Natural killer cell (primary cell): ENCODE results near the gene GCNT2. TPM values are rescaled to one million over a fixed set of nuclear protein-coding genes. Genes with fewer than 3 reads are reported as not detected.
A peak's percentile ranks its signal among the peaks of the same experiment; 100 is the strongest.
"Not testable (repeated sequence)": the region's sequence is repeated elsewhere in the genome, so short reads cannot be mapped to it uniquely, and the experiment has no call there.

Experiments used
- ATAC-seq, 3 donors: fragments of 150-1000 bp in 2 of 3; fragments of 200-7000 bp in 1 of 3; cut with Tn5 transposase; 1 replicate in 1 of 3; 2 replicates in 2 of 3; pipeline ENCODE4 v1.10.0; 2021; ENCODE audit warnings: mild to moderate bottlenecking in 2 of 3, moderate library complexity in 2 of 3
- DNase-seq, 2 donors: peaks; one replicate each; pipeline versions ENCODE4 v3.0.0 to v3.0.0-alpha.2; 2013 to 2021; ENCODE audit warnings: mixed read lengths in 1 of 2
- H3K27ac ChIP-seq: one replicate; pipeline ENCODE4 v1.5.1; 2013; ENCODE audit warnings: mild to moderate bottlenecking, low read length
- H3K27me3 ChIP-seq: one replicate; pipeline ENCODE4 v1.6.1; 2013; ENCODE audit warnings: low read length; ENCODE audit not compliant: control insufficient read depth, insufficient read depth
- H3K36me3 ChIP-seq: one replicate; pipeline ENCODE4 v1.6.1; 2013; ENCODE audit warnings: low read length; ENCODE audit not compliant: control insufficient read depth, insufficient read depth
- H3K4me1 ChIP-seq: one replicate; pipeline ENCODE4 v1.6.1; 2013; ENCODE audit warnings: low read length; ENCODE audit not compliant: control insufficient read depth, insufficient read depth
- H3K4me3 ChIP-seq: one replicate; pipeline ENCODE4 v1.5.1; 2013; ENCODE audit warnings: low read length
- H3K9me3 ChIP-seq: one replicate; pipeline ENCODE4 v1.6.1; 2013; ENCODE audit warnings: low read length; ENCODE audit not compliant: control insufficient read depth, insufficient read depth
- H3K27ac Mint-ChIP-seq, 2 donors: one replicate each; pipeline ENCODE4 v1.8.0; 2022; ENCODE audit warnings: mild to moderate bottlenecking in 2 of 2, mixed read lengths in 2 of 2, moderate library complexity in 1 of 2
- H3K27me3 Mint-ChIP-seq, 2 donors: one replicate each; pipeline ENCODE4 v1.8.0; 2022; ENCODE audit warnings: low read depth in 2 of 2, mixed read lengths in 2 of 2
- H3K36me3 Mint-ChIP-seq: one replicate; pipeline ENCODE4 v1.8.0; 2022; ENCODE audit warnings: mixed read lengths
- H3K4me1 Mint-ChIP-seq, 2 donors: one replicate each; pipeline ENCODE4 v1.8.0; 2022; ENCODE audit warnings: mixed read lengths in 2 of 2
- H3K4me3 Mint-ChIP-seq: one replicate; pipeline ENCODE4 v1.8.0; 2022; ENCODE audit warnings: mild to moderate bottlenecking, moderate library complexity, mixed read lengths
- H3K9me3 Mint-ChIP-seq, 2 donors: one replicate each; pipeline ENCODE4 v1.8.0; 2022; ENCODE audit warnings: mixed read lengths in 2 of 2
- CTCF ChIP-seq: fragments of 200-600 bp; IDR thresholded peaks from one replicate; pipeline ENCODE4 v1.8.0; 2022; ENCODE audit warnings: antibody characterized with exemption
- WGBS: methylation state at CpG from one replicate; pipeline ENCODE4 v1.1.7; 2013; ENCODE audit warnings: missing lambda C conversion rate; ENCODE audit not compliant: insufficient coverage; 5-methylcytosine and 5-hydroxymethylcytosine counted together
- intact Hi-C: fragments of 100-400 bp; cut with micrococcal nuclease; formaldehyde crosslinking; loops from one replicate; pipeline ENCODE4 v1.14.2; 2022
- total RNA-seq, 4 donors: library from RNA; stranded (reverse); fragments of 120-200 nt in 1 of 4; gene quantifications; one replicate each; pipeline versions ENCODE4 v1.2.3 to v1.2.4, GENCODE V29; 2013 to 2022

The GCNT2 gene
- total RNA-seq, 3 donors from 2014 or later (not counting 1 experiment from before 2014, with no cell fraction given) = 0.79 to 4.7 (median 0.80) TPM

GRCh38 chr6:10598084-10598960 lies 77.2 kb downstream of the GCNT2 start:
- TF ChIP-seq CTCF = no peak
- H3K36me3 ChIP-seq = no peaks in the 10 kb centered on the region
- peak in 1 of 3 donors; percentile 61 for ATAC-seq
- H3K27me3 ChIP-seq = no peaks in the 10 kb centered on the region
- Mint-ChIP-seq H3K27me3 (peaks cover 4 to 22% of the 10 kb centered on the region in 2 donors), H3K4me1 (no peaks in the 10 kb centered on the region), H3K27ac (no peak overlapping the region), H3K4me3 (no peak overlapping the region), H3K36me3 (no peaks in the 10 kb centered on the region), H3K9me3 (no peaks in the 10 kb centered on the region)
- no peak for DNase-seq
- H3K27ac ChIP-seq = no peak overlapping the region
- no peaks in the 10 kb centered on the region for H3K4me1 ChIP-seq
- WGBS = 52% methylated on average over 10 of the region's 11 CpGs
- no peak overlapping the region for H3K4me3 ChIP-seq
- H3K9me3 ChIP-seq = no peaks in the 10 kb centered on the region
- intact Hi-C loops = no loop called here

GRCh38 chr6:10599046-10599445 lies 77.9 kb downstream of the GCNT2 start:
- no peak for DNase-seq
- WGBS = 95% methylated on average over 7 of the region's 7 CpGs
- no peak overlapping the region for H3K4me3 ChIP-seq
- H3K36me3 ChIP-seq = no peaks in the 10 kb centered on the region
- intact Hi-C loops = no loop called here
- Mint-ChIP-seq H3K9me3 (no peaks in the 10 kb centered on the region), H3K4me1 (no peaks in the 10 kb centered on the region), H3K27me3 (peaks cover 4 to 22% of the 10 kb centered on the region in 2 donors), H3K27ac (no peak overlapping the region), H3K4me3 (no peak overlapping the region), H3K36me3 (no peaks in the 10 kb centered on the region)
- no peaks in the 10 kb centered on the region for H3K27me3 ChIP-seq
- no peaks in the 10 kb centered on the region for H3K9me3 ChIP-seq
- H3K4me1 ChIP-seq = no peaks in the 10 kb centered on the region
- TF ChIP-seq CTCF = no peak
- no peak for ATAC-seq
- H3K27ac ChIP-seq = no peak overlapping the region

DNA sequence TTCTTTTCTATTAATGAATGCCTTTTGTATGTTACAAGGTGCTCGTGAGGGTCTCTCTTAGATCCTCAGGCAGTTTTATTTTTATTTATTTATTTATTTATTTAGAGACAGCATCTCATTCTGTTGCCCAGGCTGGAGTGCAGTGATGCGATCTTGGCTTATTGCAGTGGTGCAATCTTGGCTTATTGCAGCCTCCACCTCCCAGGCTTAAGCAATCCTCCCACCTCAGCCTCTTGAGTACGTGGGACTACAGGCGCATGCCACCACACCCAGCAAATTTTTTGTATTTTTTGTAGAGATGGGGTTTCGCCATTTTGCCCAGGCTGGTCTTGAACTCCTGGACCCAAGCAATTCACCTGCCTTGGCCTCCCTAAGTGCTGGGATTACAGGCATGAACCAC lies 79.5 kb downstream of the GCNT2 start:
- H3K9me3 Mint-ChIP-seq, H3K9me3 ChIP-seq, H3K4me1 Mint-ChIP-seq, H3K36me3 Mint-ChIP-seq, H3K4me1 ChIP-seq, H3K27ac Mint-ChIP-seq, H3K36me3 ChIP-seq, H3K27me3 ChIP-seq, DNase-seq, ATAC-seq, intact Hi-C loops, H3K27ac ChIP-seq, H3K4me3 ChIP-seq, H3K4me3 Mint-ChIP-seq: not testable (repeated sequence)
- peaks cover 4 to 22% of the 10 kb centered on the region in 2 donors for H3K27me3 Mint-ChIP-seq
- WGBS = 95% methylated on average over 2 of the region's 5 CpGs

GRCh38 chr6:10603219-10603618 lies 82.1 kb downstream of the GCNT2 start:
- Mint-ChIP-seq H3K27me3 (peaks cover 4 to 18% of the 10 kb centered on the region in 2 donors), H3K4me1 (no peaks in the 10 kb centered on the region), H3K27ac (no peak overlapping the region), H3K9me3 (no peaks in the 10 kb centered on the region), H3K4me3 (no peak overlapping the region), H3K36me3 (no peaks in the 10 kb centered on the region)
- 67% methylated on average over 5 of the region's 6 CpGs for WGBS
- Histone ChIP-seq H3K4me1 (no peaks in the 10 kb centered on the region), H3K9me3 (no peaks in the 10 kb centered on the region), H3K27ac (no peak overlapping the region), H3K36me3 (no peaks in the 10 kb centered on the region), H3K27me3 (no peaks in the 10 kb centered on the region), H3K4me3 (no peak overlapping the region)
- intact Hi-C loops = no loop called here
- TF ChIP-seq CTCF = no peak
- DNase-seq = no peak
- no peak for ATAC-seq
